ENCODE measurements around the gene RNF43.

The RNF43 gene

DNA sequence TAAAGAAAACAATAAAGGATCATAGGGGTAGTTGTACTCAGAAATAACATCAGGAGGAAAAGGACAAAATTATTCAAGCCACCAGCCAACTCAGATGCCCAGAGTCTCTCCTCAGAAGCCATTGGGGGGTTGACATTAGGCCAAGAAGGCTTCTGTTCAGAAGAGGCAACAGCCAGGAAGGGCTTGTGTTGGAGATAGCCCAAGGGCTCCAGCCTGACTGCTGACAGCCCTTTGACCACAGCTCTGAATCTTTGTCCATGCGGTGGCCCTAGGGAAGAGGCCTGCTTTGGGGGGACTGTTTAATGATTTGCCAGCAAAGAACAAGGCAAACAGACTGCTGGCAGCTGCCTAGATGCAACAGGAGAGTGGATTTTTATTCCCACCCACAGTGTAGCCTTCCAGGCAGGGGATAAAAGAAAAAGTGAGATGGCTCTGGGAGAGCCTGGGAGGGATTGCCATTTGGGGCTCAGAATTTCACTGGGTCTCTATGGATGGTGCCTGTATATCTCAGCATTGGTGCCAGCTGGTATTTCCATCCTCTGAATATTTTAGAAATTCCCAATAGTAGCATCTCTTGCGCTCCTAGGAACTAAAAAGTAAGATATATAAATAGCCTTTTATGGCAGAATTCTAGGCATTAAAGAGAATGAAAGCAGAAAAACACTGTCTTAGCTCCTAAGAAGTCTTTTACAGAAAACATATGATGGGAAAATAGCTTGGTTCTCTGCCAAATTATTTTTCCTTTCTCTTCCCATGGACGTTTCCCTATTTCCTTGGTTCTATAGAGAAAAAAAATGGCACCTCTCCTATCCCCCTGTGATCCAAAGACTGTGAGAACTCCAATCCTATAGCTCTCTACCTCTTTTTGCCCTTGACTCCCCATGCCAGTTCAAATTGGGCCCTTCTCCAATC is 36.0 kb downstream of the RNF43 start:
- no peak for DNase-seq (ENCODE audit: low read depth)

DNA sequence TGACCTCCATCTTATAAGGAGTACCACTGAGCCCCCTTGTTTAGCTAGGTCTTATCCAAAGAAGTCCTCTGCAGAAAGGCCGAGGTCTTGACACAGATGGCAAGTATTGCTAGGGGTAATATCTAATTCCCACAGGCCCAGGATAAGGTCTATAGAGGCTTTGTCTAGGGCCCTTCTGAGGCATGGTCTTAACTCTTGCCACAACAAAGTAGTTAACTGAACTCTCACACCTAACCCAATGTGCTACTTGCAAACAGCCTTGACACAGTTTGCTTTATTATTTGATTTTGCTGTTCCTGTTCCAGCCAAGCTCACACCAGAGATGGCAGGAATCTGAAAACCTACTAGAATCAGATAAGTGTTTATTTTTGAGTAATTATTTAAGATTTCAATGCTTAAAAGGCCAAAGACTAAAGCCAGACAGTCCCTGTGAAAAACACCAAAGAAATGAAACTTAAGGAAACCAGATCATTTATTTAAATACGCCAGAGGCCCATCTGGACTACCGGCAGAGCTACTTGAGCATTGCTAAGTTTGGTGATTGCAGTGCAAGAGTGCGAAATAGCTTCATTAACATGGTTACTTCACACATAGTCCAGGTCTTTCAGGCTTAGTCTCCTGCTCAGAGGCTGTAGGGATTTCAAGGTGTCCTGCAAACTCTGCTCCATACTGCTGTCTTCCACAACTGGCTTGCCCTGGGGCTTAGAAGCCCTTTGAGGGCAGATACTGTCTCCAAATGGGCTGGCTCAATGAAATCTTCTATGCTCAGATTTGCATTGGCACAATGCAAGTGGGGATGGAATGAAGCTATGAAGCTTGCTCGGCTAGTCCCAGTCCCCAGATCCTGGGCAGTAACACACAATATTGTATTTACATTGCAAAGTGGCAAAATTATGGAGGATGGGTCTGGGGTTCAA is 36.9 kb downstream of the RNF43 start:
- DNase-seq (ENCODE audit: low read depth), result no peak

DNA sequence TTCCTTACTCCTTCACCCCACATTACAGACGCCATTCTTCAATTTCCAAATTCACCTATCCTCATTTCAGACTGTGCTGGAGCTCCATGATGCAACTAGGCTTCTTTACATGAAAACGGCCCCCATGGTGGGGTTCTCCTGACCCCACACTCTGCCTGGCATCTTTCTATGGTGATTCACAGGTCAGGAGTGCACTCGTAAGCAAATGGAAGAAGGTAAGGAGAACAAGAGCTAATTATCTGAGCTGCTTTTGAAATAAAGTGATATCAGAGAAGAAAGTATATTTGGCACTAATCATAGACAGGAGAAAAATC is 37.9 kb downstream of the RNF43 start:
- no peak for DNase-seq (ENCODE audit: low read depth)

DNA sequence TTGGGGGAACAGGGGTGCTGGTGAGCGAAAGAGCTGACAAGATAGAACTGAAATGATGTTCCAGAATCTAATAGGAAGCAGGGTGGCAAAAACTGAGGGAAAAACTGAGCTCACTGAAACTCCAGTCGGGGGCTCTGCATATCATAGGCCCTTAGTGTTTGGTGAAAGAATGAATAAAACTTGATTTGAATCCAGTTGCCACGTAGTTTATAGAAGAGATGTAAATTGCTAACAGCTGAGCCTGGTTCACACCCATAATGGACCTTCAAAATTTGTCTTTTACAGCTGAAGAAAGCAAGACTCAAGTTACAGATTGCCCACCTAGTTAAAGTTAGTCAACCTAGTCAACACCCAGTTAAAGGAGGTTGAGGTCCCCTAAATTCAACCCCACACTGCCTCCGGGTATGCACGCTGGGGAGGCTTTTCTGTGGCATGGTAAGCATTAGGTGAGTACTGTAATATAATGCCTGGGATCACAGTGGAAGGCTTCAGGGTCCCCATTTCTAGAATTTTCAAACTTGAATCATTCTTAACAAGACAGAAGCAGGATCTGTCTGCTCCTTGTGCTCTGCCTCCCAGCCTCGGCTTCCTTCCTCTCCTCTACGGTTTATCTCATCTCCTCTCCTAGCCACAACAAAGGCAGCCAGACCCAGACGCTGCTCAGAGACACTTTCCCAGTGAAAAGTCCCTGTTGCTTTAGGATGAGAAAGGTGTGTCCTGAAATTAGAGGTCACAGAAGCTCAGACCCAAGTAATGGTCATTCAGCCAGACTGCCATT is 38.4 kb downstream of the RNF43 start:
- no peak for DNase-seq (ENCODE audit: low read depth)

DNA sequence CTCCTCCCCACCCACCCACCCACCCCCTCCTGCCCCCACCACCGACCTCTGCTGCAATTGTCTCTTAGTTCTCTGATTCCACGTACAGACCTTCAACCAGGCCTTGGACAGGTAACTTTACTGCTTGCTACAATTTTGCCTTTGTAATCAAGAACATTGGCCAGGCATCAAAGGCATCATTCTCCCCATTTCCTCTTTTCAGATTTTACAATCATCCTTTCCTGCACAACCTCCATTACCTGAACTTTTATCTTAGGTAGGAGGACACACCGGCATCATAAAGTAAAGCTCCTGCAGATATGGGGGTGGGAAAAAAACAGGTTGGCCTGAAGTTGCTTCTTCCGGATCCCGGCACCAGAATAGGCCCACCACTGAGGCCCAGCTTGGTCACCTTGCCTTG is 39.7 kb downstream of the RNF43 start:
- DNase-seq (ENCODE audit: low read depth), result no peak

DNA sequence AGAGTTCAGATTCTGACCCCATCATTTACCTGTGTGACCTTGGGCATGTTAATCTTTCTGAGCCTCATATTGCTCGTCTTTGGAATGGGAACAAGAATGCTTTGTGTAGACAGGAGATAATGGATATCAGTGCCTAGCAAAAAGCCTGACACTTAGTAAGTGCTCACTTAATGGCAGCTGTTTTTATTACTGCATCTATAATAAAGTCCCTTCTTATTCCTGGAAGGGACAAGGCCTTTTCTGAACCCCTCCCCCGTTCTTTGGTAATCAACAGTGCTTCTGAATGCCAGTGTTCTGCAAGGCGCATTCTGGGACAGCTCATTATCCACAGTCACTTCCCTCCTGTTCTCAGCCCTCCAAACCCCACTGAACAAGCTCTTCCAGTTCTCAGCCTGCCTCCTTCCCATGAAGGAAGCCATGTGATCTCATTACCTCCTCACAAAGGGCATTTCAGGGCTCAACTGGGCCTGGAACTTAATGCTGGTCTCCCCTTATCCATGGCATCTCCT is 40.2 kb downstream of the RNF43 start:
- DNase-seq (ENCODE audit: low read depth), result no peak

- no peak for DNase-seq (ENCODE audit: low read depth)
These were observed 40.8 kb downstream of the RNF43 start for GRCh38 chr17:58376472-58377000.

DNA sequence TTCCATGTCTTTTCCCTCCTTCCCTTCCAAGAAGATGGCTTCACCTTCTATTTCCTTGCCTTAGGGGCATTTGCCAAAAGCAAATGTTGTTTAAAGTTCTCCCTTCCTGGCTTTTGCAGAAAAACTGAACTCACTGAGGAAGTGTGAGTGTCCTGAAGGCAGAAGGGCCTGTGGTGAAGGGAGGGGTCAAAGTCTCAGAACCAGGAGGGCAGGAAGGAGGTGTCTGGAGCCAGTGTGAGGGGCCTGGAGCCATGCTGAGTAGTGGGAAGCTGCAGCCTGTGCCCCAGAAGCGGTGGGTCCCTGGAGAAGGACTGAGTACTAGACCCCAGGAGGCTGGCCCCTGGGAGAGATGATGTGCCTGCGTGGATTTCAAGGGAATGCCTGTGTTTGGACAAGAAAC is 41.5 kb downstream of the RNF43 start:
- DNase-seq (ENCODE audit: low read depth), result no peak

GRCh38 chr17:58375256-58375655 is 42.1 kb downstream of the RNF43 start:
- no peak for DNase-seq (ENCODE audit: low read depth)

DNA sequence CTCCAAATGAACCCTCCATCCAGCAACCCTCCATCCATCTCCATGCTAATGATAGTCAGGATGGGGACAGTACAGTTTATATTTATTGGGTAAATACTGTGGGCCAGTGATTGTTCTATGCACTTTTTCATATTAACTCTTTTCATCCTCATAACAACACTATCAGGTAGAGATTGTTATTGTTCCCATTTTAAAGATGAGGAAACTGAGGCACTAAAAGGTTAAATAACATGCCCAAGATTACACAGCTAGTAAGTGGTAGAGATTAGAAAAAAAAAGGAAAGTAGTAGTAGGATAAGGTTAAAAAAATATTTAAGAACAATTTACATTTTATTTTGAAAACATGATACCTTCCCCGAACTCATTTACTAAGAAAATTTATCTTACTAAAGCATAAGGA is 43.4 kb downstream of the RNF43 start:
- DNase-seq (ENCODE audit: low read depth), result no peak

- DNase-seq (ENCODE audit: low read depth), result no peak
These were observed 44.3 kb downstream of the RNF43 start for GRCh38 chr17:58373003-58373402.

DNA sequence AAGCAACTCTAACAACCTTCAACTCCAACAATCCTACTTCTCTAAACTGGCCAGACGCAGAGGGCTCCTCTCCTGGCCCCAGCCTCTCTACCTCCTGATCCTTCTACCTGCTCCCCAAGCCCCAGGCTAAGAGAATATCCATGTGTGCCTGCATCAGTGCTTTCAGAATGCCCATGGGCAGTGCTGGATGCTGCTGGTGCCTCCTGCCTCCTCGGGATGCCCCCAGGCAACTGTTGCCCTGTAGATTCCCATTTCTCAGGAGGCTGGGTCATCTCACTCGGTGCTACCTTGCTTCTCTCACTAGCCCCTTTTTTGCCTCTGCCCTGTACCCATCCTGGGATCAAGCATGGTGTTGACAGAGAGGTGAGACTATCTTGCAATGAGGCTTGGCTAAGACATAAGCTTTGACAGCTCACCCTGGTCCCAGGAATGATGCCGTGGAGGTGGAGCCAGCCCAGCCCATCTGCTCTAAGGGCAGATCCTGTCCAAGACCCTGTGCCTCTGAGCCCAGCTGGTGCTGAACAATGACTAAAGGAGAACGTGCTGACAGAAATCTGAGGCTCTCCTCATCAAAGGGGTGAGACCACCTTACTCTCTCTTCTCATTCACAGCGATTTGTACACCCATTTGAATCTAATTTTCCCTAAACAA is 45.9 kb downstream of the RNF43 start:
- DNase-seq (ENCODE audit: low read depth), result no peak

GRCh38 chr17:58370716-58371115 is 46.6 kb downstream of the RNF43 start:
- DNase-seq (ENCODE audit: low read depth), result no peak

- no peak for DNase-seq (ENCODE audit: low read depth)
These were observed 47.0 kb downstream of the RNF43 start for GRCh38 chr17:58370309-58370708.

- DNase-seq (ENCODE audit: low read depth), result no peak
These were observed 47.9 kb downstream of the RNF43 start for GRCh38 chr17:58369214-58370031.

GRCh38 chr17:58368860-58369213 is 48.5 kb downstream of the RNF43 start:
- no peak for DNase-seq (ENCODE audit: low read depth)
